Fibroblast of the conjunctiva (primary cell): ENCODE results near the gene UNCX.

Source experiments
- DNase-seq: peaks from one replicate; pipeline ENCODE4 v3.0.0-alpha.2; 2010; ENCODE audit warnings: low read depth

UNCX gene

DNA sequence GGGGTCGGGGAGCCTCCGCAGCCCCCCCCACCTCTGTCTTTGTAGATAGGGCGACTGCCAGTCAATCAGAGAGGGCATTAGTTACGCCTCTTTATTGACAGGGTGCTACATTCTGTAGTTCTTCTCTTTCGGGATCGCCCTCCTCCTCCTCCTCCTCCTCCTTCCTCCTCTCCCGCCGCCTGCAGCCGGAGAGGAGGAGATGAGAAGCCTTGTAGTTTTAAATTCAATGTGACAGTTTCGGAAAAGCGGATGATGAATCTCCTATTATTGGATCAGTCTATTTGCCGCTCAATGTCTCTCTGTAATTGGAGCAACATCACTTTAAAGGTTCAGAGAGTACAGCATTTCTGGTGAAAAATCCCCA, 587 bp upstream of the UNCX start:
- no peak for DNase-seq

DNA sequence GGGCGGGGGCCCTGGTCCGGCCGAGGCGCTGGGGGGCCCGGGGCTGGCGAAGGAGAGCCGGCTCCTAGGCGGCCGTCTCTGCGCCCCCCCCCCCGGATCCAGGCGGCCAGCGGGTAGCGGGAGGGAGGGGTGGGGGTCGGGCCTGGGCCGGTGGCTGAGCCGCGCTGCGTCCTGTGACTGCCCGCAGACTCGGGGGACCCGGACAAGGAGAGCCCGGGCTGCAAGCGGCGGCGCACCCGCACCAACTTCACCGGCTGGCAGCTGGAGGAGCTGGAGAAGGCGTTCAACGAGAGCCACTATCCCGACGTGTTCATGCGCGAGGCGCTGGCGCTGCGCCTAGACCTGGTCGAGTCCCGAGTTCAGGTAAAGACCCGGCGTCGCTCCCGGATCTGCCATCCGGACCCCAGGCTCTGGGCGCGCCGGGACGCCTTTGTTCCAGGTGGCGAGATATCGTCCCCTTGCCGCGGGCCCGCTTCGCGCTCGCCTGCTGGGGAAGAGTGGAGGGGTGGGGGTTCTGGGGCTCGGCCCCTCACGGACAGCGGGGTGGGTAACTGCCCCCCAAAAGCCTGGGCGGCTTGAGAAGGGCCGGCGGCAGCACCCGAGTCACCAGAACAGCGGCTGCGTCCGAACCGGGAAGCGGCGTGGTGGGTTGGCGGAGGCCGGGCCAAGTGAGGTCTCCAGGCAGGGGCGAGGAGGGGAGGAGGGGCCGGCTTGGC, 819 bp downstream of the UNCX start:
- no peak for DNase-seq

DNA sequence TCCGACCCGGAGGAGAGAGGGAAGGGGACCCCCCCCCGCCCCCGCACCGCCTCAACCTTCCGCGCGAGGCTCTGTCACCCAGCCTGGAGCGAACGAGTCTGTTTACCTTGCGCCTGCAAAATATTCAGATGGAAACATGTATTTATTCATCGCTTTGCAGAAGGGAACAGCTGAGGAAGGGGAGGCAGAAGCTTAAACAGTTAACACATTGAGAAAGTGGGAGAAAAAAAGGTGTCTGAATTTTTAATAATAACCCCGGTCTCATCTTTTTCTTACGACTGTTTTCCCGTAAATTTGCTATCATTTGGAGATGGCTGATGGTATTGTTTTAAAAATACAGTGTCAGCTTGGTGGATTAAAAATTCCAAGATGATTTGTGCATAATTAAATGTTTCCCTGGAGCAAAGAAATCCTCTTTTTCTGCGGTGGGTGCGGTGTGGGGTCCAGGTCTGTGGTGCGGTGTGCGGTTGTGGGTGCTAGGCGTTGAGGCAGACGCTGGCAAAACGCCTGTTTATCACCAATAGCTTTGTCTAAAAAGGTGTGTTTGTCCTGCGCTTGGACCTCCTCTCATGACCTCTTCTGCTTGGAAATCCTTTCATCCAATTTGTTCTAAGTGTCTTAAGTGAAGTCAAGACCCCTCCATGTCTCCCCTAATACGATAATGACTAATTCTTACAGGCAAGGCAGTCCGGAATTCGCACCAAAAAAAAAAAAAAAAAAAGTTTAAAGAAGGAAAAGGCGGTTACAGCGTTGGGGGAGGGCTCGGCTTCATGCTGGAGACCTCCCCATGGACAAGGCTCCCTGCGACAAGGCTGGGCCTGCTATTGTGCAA, 1.6 kb downstream of the UNCX start:
- DNase-seq, result no peak

DNA sequence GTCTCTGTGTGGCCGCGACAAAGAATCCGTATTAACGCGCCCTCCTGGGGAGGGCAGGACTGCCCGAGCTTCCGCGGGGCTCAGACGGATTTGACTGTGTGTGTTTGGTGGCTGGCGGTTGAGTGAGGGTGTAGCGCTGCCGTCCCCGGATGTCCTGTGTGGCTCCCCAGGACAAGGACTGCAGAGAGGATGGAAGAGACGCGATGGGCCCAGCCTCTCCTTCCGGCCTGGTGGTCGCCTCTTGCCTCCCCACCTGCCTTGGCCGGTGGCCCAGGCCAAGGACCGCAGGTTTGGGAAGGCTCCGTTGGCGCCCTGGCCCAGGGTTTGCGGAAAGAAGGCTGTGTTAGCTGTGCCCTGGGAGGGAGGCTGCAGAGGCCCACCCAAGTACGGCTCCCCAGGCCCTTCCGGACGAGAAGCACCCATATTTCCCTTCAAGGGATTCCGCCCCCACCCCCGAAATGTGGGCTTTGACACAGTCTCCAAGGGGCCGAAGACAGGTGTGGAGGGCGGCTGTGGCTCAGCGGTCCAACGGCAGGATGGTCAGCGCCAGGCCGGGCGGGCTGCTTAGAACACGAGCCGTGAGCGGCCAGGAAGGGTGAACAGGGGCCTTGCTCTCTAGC, 2.3 kb downstream of the UNCX start:
- DNase-seq, result no peak

DNA sequence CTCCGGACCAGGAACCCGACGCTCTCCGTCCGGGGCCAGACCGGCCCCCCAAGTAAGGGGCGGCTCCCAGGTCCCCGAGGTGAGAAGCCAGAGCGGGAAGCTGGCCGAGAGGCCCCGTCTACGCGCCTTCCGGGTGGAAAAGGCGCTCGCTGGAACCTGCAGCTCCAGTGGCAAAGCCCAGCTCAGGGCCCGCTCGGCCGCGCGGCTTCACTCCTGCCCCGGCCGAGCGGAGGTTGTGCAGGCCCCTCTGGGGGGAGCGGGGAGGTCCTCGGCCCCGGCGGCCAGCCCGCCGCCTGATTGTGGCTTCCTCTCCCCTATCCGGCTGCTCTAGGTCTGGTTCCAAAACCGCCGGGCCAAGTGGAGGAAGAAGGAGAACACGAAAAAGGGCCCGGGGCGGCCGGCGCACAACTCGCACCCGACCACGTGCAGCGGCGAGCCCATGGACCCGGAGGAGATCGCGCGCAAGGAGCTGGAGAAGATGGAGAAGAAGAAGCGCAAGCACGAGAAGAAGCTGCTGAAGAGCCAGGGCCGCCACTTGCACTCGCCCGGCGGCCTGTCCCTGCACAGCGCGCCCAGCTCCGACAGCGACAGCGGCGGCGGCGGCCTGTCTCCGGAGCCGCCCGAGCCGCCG, 2.9 kb downstream of the UNCX start:
- DNase-seq, result no peak

DNA sequence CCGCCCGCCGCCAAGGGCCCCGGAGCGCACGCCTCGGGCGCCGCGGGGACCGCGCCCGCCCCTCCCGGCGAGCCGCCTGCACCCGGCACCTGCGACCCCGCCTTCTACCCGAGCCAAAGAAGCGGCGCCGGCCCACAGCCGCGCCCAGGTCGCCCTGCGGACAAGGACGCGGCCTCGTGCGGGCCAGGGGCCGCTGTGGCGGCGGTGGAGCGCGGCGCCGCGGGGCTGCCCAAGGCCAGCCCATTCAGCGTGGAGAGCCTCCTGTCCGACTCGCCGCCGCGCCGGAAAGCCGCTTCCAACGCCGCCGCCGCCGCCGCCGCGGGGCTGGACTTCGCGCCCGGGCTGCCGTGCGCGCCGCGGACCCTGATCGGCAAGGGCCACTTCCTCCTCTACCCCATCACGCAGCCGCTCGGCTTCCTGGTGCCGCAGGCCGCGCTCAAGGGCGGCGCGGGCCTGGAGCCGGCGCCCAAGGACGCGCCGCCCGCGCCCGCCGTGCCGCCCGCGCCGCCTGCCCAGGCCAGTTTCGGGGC, 3.5 kb downstream of the UNCX start:
- no peak for DNase-seq

DNA sequence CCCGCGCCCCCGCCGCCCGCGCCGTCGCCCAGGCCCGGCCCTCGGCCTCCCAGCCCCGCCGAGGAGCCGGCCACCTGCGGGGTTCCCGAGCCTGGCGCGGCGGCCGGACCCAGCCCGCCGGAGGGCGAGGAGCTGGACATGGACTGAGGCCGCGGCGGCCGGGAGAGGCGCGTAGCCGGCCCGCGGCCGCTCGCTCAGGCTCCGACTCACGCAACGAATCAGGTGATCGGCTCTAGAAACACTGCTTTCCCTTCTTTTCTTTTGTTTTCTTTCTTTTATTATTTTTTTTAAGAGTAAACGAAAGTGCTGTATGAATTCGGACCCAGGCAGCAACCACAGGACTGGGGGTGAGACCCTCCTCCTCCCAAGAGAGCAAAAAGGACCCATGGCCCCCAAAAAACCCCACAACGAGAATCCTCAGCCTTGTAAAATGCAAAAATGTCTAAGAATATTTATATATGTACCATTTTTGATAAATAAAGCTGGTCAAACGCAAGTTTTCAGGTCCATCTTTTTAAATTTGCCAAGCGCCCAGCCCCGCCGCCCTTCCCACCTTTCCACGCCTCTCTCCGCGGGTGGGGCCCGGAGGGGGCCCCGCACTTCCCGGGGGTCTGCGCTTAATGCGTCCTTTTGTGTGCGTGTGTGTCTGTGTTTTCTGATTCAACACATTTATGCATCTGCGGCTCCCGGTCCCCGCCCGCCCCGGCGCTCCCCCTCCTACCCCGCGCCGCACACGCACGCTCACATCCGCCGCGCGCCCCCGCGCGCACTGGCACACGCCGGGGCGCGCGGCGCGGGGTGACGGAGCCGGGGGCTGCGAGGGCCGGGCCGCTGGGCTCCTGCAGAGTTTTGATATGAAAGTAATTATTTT, 4.4 kb downstream of the UNCX start:
- DNase-seq, result no peak

DNA sequence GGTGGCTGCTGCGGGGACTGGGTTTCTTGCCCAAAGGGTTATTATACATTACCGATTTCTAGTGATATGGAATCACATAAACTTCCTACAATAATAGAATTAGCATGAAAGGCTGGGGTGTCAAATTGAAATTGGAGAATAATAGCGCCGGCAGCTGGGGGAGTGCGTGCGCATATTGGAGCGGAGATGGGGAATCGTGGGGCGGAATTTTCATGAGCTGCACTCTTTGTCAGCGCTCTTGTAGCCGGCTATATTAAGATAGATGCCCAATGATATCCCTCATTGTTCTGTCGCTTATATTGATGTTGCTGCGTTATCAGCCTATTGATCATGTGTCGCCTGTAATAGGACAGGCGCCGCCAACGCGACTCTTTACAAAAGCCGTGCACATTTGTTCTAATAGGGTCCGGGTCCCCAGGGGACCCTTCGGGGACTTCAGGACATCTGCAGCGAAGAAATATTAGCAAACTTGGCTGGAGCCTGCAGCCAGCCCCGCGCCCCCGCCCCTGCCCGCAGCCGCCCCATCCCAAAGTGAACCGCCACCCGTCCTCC, 5.1 kb downstream of the UNCX start:
- no peak for DNase-seq

DNA sequence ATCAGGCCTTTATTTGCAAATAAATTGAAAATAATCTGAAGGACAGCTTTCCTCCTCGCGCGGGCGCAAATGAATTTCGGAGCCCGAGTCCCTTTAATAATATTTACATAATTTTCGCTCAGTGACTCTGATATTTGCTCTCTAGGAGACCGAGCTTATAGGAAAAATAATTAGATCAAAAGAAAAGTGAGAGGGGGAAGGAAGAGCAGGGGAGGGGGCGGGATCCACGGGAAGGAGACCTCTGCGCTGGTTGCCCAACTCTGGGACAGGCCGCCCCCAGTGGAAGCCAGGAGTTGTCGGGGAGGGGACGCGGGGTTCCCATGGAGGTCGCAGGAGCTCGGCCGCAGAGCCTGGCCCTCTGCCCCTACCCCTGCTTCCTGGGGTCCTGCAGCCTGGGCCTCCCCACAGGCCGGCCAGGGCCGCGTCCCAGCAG, 5.8 kb downstream of the UNCX start:
- no peak for DNase-seq

DNA sequence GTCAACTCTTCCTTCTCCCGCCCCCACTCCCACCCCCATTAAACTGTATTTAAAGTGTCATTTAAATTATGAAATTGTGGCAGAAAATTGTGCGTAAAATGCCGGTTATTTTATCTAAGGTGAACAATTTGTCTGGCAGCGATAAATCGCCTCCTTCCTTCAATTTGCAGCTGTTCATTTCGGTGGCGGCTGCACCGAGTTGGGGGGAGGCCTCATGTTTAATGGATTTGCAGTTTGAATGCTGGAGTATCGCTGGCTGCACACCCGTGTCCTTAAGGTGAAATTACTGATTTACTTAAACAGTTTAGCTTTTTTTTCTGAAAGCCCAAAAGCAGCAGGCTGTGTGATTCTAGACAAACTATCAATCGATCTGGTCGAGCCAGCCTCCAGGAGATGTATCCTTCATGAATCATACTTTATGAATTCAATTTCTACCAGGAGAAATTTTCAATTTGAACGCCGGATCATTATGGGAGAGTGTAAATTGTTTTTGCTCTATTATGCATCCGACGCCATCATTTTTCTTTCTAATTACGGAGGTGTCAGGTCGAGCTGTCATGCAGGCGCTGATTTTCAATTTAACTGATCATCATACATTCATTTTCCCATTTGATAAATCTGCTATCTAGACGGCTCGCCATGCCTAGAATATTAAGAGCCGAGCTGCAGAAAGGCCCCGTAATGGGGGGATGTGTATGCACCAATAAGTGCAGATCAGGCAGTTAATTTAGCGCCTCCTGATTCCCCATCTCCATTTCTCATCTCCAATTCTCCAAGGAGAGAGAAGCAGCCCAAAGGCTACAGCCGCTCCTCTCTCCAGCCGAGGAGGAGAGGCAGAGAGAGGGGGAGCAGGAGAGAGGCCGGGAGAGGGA, 6.5 kb downstream of the UNCX start:
- DNase-seq, result no peak

DNA sequence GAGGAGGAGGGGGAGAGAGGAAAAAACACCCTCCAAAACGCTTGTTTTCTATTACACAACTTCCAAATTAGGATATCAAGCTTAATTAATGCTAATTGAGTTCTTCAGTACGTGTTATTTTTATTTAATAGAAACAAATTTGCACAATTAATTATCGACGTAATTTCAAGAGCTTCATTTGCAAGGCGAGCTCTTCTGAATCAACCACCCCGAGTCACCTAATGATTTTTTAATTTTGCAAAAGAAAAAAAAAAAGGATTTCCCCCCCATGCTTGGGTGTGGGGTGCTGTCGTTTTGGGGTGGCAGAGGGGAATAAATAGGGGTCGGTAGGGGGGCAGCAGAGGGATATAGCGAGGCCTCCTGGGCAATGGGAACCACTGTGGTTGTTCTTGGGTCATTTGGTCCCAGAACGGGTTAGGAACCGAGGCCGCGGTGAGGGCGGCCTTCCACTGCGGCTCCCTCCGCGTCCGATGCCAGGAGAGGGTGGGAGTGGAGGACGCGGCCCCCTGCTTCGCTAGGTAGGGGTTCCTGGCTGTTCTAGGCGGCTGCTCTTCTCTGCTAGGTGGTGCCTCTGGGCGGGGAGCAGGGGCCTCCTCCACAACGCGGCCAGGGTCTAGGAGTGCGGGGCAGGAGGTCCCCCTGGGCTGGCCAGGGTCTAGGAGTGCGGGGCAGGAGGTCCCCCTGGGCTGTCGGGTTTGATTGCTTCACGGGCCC, 7.3 kb downstream of the UNCX start:
- DNase-seq, result no peak

DNA sequence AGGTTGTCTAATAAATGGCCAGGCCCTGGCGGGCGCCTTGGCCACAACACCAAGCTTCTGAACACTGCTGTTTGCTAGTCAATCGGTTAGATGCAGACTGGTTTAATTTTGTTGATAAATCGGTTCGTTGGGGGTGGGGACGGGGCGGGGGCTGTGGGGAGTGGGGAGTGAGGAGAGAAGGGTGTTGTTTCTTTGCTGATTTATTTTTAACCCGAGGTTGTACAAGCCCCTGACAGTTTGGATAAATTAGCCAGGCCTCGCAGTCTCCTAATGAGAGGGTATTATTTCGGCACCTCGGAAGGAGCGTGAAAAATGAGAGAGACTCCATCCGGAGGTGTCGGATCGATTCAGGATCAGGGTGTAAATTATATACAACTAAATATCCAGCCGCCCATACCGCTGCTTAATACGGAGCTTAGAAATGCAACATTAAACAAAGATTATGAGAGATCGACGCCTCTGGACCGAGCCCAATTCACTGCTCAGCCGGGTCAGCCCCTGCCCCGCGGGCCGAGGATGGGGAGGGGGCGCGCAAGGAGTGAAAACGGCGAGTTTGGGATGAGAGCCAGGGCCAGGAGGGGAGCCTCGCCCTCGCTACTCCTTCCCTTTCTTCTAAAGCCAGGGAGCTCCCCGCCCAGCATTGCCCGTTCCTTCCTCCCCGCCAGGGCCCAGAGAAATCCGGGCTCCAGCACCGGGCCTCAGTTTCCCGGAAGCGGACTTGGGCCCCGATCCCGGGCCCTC, 8.0 kb downstream of the UNCX start:
- no peak for DNase-seq

DNA sequence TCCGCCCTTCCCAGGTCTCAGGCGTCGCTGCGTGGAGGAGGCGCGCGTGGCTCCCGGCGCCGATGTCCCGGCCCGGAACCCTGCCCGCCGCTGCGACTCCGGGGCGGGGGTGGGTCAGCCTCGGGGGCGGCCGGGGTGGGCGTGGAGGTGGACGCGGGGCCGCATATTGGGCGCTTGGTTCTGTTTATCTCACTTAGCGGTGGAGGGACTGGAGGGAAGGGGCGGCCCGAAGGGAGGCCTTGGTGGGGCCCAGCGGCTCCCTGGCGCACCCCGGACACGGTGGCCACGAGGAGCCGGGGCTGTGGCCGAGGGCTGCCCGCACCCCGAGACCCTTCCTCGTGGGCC, 8.6 kb downstream of the UNCX start:
- DNase-seq, result no peak

DNA sequence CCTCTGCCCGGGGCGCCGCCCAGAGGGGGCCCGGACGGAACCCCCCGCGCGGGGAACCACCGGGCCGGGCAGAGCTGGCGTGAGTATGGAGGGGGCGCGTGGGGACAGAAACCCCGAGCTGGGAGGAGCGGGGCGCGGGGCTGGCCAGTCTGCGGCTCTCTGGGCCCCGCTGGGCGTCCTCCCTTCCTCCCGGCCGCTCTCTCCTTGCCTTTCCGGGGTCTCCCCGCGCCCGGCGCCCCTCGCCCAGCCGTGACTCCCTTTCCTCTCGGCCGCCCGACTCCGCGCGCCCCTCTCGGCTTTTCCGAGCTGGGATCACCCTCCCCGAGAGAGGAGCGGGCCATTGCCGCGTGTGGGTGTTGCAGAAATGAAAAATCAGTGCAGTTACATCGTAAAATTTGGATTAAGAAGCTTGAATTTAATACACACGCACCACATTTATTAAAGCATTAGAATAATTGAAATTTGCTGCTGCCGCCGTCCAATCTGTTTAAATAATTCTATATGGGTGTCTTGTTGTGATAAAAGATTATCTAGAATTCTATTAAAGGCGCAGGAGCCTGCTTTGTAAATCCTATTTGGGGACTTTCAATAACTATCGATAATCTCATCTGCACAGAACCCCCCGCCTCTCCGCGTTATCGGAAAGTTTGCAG, 9.1 kb downstream of the UNCX start:
- no peak for DNase-seq

DNA sequence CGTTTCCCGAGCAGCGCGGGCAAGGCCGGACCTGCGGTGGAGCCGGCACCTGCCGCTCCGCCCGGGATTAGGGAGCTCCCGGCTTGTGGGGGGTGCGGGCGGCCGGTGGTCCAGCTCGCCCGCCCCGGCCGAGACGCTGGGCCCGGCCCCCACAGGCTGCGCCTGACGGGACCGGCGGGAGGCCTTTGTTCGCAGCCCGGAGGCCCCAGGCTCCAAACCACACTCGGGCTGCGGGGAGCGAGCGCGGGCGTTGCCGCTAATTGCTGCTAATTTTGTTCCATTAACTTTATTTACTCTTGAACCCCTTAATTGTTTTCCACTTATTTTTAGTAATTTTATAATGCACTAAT, 9.6 kb downstream of the UNCX start:
- no peak for DNase-seq

DNA sequence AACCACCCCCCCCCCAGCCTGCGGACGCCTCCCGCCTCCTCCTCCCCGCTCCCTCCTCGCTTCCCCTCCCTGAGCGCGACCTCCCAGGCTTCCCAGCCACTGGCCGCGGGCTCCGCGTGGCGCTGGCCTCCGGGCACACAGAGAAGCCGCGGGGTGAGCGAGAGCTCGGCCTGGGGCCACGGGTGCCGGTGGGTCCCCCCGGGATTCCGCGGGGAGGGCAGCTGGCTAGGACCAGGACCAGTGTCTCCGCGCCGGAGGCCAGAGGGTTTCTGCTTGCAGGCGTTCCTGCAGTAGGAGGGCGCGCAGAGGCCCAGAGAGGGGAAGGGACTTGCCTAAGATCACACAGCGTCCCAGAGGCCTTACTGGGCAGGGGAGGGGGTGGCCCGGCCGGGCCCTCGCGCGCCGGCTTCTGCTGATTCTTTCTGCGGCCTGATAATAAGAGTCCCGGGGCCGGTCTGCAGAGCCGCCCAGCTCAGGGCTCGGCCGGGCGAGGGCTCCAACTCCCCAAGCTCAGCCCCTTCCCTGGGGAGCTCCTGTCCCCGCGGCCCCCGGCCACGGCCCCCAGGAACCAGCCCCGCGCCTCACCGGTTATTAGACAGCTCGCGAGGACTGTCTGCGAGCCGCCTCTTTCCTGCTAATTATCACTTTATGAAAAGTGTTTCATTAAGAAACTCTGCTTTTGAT, 10.1 kb downstream of the UNCX start:
- DNase-seq, result no peak

DNA sequence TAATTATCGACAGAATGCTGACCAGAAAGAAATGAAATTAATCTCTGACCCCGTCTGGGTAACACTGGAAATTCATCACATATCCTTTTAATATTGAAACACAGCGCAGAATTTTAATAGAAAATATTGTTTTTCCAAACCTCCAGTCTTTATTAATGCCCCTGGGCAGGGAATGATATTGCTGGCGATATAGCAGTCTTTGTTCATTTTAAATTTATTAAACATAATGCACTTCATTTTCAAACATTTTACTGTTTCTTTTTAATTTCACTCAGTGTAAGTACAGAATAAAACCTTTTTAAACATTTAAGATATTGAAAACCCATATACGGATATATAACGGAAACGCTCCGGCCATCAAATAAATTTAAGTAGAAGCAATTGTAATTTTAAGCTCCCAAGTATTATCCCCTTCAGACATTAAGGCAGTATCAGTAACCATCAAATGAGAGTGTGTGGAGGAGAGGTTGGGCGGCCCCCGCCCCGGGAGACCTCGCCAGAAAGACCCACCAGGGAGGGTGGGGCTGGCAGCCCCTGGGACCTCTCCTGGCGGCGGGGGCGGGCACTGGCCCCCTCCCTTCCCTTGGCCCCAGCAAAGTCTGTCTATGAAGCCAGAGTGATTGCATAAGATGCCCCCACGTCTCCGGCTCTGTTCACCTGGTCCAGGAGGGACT, 10.8 kb downstream of the UNCX start:
- no peak for DNase-seq
